Cerebellar cortex (tissue), 1 donor: Measurements from ENCODE around the gene OPRD1.

ENCODE experiments used
- DNase-seq: peaks from one replicate; pipeline ENCODE4 v3.0.0-alpha.2; 2015; ENCODE audit warnings: low spot score

The OPRD1 gene

GRCh38 chr1:28885472-28885877 is 73.5 kb downstream of the OPRD1 start:
- DNase-seq = no peak

GRCh38 chr1:28885977-28886730 is 74.2 kb downstream of the OPRD1 start:
- no peak for DNase-seq

DNA sequence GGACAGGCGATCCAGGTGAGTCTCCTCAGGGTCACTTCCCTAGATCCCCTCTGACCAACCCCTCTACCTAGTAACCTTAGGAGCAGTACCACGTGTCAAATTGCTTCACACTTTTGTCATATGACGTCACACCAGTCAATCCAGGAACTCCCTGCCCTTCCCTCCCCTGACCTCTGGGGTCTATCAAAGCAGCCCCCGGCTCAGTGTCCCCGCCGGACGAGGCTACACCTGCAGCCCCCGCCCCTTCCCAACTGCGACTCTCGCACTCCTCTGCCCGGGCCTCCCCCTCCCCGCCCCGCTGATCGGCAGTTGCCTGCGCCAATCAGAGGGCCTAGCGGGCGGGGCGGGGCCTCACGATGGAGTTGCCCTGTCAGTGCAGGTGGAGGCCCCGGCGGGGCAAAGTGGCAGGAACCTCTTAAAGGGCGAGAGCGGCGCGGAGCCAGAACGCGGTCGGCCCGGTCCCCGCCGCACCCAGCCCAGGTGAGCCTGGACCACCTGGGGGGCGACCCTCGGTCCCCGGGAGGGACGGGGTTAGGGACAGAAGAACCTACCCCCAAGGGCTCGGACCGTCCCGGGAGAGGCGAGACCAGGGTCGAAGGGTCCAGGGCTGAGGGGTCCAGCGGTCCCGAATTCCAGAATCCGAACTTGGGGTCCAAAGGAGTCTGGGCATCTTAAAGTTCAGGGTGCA is 74.9 kb downstream of the OPRD1 start:
- peak; percentile 82 for DNase-seq

DNA sequence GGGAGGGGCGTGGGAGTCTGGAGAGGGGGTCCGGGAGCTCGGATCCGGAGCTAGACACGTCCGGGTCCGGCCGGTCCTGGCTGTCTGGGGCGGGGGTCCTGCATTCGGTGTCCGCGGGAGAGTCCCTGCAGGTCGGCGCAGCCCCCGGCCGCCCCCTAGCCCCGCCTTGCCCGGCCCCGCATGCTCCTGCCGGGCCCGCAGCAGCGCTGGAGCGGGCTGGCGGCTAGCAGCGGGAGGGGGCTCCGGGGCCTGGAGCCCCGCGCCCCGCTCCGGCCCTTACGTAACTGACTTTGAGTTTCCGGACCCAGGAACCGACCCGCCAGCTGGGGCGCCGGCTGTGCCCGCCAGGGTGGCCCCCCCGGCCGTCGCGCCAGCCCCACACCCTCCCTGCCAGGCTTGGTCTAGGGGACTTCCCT is 75.5 kb downstream of the OPRD1 start:
- DNase-seq = no peak

DNA sequence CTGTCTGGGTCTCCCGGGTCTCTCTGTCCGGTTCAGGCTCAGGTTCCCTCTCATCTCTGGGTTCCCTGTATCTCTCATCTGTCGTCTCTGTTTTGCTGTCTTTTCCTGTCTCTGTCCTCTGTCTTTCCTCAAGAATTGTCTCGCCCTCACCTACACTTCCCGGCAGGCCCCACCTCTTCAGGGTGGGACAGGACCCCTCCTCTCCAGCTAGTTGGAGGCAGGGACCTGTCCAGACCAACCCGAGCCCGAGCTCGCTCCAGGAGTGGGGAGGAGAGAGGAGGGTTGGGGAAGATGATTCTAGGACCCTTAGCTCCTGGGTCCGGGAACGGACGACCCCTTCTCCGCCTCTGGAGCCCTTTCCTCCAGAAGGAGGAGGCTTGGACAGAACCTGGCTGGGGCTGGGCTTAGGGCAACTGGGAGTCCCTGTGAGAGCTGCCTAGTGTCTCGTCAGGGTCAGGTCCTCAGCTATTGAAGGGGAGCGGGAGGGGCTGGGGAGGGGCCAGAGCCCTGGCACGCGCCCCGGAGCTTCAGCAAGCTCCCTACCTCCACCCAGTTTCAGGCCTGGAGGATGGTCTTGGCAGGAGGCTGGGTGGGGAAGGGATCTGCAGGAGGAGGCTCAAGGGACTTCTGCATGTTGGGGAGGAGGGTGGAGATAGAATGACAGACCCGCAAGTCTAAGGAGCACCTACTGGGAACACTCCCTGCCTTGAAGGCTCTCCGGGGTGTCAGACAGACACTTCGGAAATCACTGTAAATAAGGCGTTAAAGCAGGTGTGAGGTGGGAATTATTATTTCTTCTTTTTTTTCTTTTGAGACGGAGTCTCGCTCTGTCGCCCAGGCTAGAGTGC is 76.1 kb downstream of the OPRD1 start:
- DNase-seq = peak; percentile 47

GRCh38 chr1:28888915-28889314 is 76.9 kb downstream of the OPRD1 start:
- DNase-seq = no peak

- no peak for DNase-seq
Observed at GRCh38 chr1:28889357-28889756, 77.4 kb downstream of the OPRD1 start.

DNA sequence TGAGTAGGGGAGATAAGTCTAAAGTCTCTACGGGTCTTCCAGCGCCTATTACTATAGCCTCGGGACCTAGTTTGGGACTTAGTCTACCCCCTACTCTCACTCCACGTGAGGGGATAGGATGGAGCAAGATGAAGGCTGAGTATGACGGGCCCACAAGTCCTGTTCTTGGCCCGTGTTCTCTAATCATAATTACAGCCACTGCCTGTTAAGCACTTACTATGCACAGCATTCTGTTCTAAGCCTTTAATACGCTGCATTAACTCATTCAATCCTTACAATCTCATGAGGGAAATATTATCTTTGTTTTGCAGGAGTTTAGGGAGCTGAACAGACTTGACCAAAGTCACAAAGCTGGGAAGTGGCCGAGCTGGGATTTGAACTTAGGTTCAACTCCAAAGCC is 78.5 kb downstream of the OPRD1 start:
- no peak for DNase-seq

- DNase-seq = no peak
Observed at GRCh38 chr1:28890836-28891235, 78.9 kb downstream of the OPRD1 start.

DNA sequence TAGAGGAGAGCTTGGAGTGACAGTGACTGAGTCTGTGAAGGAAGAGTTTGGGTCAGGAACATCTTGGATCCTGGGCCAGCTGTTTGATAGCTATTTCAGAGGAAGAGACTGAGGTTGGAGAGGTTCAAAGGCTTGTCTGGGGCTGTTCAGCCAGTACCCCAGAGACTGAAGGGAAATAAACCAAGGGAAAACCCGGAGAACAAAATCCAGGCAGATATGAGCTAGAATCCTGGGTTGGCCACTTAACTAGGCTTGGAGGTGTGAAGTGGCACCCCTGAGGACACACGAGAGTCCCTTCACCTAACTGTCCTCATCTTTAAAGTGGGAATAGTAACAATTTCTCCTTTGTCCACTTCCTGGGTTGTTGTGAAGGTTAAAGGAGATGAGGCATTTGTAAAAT is 79.3 kb downstream of the OPRD1 start:
- DNase-seq = no peak

- no peak for DNase-seq
Observed at GRCh38 chr1:28893403-28894102, 81.6 kb downstream of the OPRD1 start.

DNA sequence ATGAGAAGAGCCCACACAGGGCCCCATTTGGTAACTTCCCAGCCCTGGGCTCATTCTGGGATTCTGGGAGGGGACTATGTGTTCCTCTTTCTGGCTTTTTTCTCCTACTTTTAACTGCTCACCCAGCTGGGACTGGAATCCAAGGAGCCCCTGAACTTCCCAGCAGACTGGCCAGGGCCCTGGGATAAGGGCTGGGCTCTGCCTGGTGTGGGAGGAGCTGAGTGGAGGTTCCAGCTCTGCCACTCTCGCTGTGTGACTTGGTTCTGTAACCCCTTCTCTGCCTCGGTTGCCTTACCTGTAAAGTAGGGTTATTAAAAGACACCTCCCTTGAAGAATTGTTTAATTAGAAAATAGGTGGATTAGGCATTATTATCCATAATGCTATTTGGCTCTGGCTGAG is 82.8 kb downstream of the OPRD1 start:
- DNase-seq = no peak

DNA sequence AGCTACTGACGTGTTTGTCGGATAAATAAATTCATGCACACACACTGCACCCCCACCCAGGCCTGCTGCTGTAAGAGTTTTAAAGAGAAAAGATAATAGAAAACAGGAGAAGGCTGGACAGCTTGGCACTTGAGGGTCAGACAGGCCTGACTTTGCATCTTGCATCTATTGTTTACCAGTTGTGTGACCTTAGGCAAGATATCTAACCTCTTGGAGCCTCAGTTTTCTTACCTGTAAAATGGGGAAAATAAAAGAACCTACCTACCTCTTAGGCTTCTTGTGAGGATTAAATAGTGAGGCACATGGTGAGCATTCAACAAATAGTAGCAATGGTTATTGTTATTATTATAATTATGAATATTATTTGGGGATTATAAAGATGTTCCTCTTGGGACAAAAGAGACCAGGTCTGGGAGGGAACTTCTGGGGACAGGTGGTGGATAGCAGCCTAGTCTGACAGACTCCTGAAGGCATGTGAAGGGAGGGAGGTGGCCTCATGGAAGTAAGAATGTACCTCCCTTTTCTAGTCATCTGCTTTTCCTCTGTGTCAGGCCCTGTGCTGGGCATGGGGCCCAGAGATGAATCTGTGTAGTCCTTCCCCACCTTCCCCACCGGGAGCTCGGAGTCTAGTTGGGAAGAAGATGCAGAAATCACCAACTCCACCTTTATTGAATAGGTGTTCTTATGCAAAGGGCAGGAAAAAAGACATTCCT is 84.1 kb downstream of the OPRD1 start:
- no peak for DNase-seq

GRCh38 chr1:28896609-28896986 is 84.6 kb downstream of the OPRD1 start:
- DNase-seq = no peak

GRCh38 chr1:28897789-28898188 is 85.8 kb downstream of the OPRD1 start:
- no peak for DNase-seq

- DNase-seq = no peak
Observed at GRCh38 chr1:28898405-28898881, 86.5 kb downstream of the OPRD1 start.

DNA sequence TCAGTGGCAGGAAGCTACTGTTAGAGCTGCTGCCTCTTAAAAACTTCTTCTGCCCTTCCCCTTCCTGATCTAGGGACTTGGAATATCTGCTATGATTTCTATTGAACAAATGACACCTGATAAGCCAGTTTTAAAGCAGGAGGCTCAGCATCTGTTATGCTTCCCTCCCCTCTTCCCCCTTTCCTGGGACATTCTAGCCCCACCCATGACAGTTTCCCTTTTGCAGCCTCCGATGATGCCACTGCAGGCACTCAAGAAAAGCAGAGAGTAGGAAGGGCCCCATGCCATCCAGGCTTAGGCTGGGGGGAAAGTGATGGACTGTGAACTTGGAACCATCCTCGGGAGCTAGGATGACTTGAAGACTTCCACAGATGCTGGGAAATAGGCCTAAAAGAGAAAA is 87.3 kb downstream of the OPRD1 start:
- DNase-seq = no peak

DNA sequence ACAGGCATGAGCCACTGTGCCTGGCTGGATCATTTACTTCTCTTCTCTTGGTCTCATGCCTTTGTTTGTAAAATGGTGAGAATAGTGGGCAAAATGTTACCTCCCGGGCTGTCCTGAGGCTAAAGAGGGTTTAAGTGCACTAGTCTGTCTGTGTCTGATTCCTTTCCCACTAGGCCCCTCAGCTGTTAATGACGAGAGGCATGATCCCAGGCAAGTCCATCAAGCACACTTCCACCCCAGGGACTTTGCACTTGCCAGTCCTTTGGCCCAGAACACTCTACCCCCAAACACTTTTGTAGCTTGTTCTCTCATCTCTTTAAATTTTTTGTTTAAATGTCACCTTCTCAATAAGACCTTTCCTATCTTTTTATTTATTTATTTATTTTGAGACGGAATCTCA is 88.6 kb downstream of the OPRD1 start:
- no peak for DNase-seq

DNA sequence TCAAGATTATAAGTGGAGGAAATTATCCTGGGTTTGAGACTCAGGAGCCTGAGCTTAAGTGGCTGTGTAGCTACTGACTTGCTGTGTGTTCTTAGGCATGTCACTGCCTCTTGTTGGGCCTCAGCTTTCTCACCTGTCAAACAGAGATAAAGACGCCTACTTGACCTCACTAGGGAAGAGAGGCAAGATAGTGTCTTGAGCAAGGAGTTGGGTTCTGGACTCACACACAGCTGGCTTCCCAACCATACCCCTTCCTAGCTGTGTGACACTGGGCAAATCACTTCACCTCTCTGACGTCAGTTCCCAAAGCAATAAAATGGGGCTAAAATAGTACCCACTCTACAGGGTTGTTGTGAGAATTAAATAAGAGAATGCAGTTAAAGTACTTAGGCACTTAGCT is 90.8 kb downstream of the OPRD1 start:
- no peak for DNase-seq

- DNase-seq = no peak
Observed at GRCh38 chr1:28905921-28906666, 94.1 kb downstream of the OPRD1 start.

- no peak for DNase-seq
Observed at GRCh38 chr1:28909198-28909597, 97.2 kb downstream of the OPRD1 start.
